HG03095 (cell line): ENCODE data around the gene SEH1L.
"Not testable (repeated sequence)": the region's sequence is repeated elsewhere in the genome, so short reads cannot be mapped to it uniquely, and the experiment has no call there.

Experiments used
- ATAC-seq: cut with Tn5 transposase; IDR thresholded peaks from one replicate; pipeline ENCODE4 v1.9.1; 2021; ENCODE audit warnings: moderate library complexity; ENCODE audit not compliant: unreplicated experiment

Gene SEH1L

DNA sequence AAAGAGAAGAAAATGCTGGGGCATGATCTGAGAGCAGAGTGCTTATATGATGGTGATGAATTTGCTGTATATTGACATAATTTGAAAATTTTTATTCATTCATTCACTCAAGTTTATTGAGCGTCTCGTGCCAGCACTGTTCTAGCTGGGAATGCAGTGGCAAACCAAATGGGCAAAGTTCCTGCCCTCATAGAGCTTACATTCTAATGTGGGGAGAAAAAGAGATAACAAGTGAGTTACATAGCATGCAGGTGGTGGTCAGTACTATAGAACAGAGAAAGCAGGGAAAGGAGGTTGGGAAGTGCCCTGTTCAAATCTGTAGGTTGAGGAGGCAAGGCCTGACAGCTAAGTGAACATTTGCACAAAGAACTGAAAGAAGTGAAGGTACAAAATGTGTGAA, 47.6 kb downstream of the SEH1L start:
- ATAC-seq = no peak

- ATAC-seq = no peak
Measured at GRCh38 chr18:12995952-12996477, 48.2 kb downstream of the SEH1L start.

- ATAC-seq = no peak
Measured at GRCh38 chr18:12996661-12997292, 49.0 kb downstream of the SEH1L start.

DNA sequence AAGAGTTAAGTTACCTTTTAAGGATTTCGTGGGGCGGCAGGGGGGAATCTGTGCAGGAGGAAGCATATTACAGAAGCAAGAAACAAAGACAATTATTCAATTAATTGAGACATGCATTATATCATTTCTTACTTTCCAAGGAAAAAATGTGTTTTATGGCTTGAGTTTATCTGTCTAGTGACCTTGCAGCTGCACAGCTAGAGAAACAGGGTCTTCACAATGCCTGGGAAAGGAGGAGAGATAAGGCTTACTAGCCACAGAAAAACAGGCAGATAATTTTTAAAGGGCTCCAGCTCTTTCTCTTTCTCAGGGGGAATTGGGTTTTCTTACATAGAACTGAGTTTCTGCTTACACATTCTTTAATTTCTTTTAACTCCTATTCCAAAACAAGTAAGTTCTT, 49.5 kb downstream of the SEH1L start:
- not testable (repeated sequence) for ATAC-seq

DNA sequence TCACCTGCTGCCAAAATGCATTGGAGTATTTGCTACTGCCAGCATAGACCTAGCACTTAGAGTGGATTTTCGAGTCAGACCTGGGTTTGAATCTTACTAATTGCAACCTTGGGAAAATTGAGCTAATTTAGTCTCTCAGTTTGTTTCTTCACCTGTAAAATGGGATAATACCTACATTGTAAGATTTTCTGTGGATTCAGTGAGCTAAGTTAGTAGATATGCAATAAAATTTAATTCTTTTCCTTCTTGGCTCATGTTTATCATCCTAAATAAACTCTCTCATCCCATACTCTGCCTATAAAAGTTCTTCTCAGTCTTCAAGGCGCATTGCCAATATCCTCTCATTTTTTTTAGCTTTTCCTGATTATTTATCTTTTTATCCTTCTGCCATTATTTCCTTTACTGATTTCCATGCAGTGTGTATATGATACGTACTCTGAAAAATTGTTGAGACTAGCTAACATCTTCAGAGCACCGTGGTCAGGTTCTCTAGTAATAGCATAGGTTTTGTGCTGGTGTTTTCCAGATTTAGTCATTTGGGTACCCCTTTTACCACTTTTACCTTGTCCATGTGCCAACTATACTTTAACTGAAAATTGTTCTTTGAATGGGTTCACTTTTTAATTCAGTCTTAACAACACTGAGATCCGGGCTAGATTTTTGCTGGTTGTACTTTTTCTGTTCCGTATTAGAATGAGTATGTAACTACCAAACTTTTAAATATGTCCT, 50.7 kb downstream of the SEH1L start:
- no peak for ATAC-seq

DNA sequence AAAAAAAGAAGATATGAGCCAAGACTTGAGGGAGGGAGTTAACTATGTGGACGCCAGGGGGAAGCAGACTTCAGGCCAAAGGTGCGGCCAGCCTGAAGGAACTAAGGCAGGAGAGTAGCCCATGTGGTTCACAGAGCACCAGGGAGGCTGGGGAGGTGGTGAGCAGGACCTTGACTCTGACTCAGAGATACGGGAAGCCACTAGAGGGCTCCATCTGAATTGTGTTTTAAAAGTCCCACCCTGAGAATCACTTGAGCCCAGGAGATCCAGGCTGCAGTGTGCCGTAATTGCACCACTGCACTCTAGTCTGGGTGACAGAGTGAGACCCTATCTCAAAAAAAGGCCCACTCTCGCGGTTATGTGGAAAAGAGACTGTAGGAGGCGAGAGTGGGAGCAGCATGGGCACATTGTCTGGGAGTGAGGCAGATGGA, 55.7 kb downstream of the SEH1L start:
- no peak for ATAC-seq

DNA sequence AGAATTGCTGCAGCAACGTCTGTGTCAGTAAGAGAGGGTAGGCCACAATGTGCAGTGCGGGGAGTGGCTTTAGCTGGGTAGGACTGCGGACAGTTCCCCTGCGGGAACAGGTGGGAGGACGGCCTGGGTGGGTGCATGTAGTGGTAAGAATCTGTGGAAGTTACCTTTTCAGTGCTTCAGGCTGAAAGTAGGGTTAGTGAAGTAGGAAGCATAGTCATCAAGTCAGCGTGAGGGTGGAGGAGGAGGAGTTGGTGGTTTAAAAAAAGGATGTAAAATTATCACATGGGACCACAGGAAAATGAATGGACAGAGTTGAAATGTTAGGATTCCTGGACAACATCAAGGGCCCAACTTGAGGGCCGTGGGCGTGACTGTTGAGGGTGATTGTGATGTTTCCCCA, 56.6 kb downstream of the SEH1L start:
- ATAC-seq = no peak

DNA sequence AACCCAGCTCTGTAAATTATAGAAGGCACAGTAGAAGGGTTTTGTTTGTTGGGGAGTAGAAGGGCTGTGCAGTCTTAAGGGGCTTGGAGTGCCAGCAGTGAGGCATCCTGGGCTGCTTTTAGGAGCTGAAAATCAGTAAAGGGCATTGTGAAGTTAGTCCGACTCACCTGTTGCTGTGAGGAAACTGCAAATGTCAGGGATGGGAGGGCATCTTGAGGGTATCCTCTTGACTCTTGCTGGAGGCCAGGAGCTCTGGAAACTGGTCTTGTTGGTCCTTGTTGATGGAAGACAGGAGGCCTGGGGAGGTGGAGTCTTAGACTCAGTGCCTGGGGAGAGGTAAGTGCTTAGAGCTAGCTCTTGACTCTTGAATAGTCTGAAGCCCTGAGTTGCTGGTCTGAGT, 57.5 kb downstream of the SEH1L start:
- ATAC-seq = no peak

DNA sequence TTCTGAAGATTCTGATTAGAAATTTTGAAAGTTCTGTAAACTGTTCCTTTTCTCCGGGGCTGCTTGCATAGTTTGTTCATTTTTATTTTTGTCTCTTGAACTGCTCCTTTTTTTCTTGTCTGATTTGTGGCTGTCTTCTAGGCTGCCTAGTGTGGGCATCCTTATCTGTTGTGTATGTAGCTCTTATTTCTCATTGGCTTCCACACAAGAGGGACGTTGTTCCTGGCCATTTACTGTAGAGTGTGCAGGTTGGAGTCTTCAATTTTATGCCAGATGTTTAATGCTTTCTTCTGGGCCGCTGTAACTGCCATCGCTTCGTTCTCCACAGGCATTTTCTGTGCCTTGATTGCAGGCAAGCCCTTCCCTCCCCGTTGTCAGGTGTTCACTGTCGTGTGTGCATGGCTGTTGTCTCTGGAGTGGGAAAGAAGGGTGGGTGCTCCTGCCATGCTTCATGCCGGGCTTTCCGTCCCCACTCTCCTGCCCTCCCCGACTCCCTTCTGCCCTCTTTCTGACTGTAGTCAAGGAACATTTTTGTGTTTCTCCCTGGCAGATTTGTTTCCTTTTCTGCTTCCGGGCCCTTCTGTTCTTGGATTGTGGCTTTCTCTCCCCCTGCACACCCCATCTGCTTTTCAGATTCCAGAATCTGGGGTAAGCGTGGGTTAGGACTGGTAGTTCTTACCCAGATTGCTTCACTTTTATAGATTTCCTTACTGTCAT, 58.9 kb downstream of the SEH1L start:
- ATAC-seq = no peak

GRCh38 chr18:13007248-13007560, 59.4 kb downstream of the SEH1L start:
- ATAC-seq = no peak

DNA sequence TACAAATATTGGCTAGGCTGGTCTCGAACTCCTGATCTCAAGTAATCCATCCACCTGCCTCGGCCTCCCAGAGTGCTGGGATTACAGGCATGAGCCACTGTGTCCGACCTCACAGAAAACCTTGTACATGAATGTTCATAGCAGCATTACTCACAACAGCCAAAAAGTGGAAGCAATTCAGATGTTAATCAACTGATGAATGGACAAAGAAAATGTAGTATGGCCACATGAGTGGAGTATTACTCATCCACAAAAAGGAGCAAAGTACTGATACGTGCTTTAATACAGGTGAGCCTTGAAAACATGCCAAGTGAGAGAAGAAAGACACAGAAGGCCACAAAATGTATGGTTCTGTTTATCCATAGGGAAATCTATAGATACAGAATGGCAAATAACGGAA, 63.9 kb downstream of the SEH1L start:
- no peak for ATAC-seq

GRCh38 chr18:13014232-13014631, 66.4 kb downstream of the SEH1L start:
- no peak for ATAC-seq

GRCh38 chr18:13014818-13015217, 67.0 kb downstream of the SEH1L start:
- no peak for ATAC-seq

DNA sequence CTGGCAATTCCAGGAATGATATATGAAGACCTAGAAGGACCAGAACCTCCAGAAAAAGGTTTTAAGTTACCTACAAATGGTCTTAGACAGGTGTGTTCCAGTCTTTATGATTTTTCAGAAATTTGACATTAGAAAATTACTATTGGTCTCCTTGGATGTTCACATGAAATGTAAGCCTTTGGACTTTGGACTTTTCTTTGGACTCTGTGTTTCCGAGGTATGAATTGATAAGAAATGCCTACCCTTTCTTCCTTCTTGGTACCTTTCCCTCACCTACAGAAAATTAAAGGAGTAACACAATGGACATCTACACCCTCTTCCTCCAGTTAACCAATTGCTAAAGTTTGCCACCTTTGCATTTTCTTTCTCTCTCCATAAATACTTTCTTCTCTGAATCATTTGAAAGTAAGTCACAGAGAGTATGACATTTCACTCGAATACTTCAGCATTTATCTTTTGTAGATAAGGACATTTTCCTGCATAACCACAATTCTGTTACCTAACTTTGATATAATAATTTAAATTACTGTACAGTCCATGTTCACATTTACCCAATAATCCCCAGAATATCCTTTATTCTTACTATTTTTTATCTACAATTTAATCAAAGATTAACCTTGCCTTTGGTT, 69.5 kb downstream of the SEH1L start:
- ATAC-seq = no peak

DNA sequence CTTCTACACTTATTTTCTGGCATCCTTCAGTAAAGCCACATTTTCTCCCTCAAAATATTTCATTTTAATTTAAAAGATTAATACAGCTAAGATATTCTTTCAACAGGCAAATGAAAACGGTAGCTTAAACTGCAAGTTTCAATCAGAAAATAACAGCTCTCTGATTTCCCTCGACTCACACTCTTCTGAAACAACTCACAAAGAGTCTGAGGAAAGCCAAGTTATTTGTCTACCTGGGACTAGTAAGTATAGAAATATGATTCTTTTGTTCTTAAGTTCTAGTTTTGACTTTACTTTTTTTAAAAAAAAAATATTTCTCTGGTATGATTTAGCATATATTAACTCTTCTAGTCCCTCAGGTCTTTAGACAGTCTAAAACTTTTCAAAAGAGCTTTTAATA, 70.6 kb downstream of the SEH1L start:
- ATAC-seq = no peak

DNA sequence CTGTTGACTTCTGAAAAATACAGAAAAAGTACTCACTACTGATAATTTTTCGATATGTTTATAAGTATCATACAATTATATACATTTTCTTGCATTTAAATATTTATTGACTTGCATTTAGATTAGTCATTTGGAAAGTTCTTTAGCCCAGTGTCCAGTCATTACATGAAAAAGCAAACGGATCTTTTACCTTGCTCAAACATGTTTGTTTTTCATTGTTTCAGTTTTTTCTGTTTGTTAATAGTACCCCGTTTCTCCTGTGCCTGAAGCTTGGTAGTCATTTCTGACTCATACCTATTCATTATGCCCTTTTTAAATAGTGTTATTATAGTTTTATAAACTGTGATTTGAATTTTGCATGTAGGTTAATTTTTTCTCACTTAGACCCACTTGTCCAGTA, 71.5 kb downstream of the SEH1L start:
- no peak for ATAC-seq

GRCh38 chr18:13022644-13023043, 74.8 kb downstream of the SEH1L start:
- no peak for ATAC-seq

DNA sequence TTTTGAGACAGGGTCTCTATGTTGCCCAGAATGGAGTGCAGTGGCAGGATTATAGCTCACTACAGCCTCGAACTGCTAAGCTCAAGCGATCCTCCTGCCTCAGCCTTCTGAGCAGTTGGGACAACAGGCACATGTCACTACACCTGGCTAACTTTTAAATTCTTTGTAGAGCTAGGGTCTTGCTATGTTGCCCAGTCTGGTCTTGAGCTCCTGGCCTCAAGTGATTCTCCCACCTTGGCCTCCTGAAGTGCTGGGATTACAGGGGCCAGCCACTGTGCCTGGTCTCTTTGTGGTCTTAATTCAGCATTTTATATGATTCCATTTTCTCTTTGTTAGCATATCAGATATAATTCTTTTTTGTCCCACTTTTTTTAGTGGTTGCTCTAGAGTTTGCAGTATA, 77.4 kb downstream of the SEH1L start:
- ATAC-seq = no peak

- no peak for ATAC-seq
Measured at GRCh38 chr18:13026583-13027270, 78.9 kb downstream of the SEH1L start.

- ATAC-seq = no peak
Measured at GRCh38 chr18:13028869-13029268, 81.1 kb downstream of the SEH1L start.

DNA sequence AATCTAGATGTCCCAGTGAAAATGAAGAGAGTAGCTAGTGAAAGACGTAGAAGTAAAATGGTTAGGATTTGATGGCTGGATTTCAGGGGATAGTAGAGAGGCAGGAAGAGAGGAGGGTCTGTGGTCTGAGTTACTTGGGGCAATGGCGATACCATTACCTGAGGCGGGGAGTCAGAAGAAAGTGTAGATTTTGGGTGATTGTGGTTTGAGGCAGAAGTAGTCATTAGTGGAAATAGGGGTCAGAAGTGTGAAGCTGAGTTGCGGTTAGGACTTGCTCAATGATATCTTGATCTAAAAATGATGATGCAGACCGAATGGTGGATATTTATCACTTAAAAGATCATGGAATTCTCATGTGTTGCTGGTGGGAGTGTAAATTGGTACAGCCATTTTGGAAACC, 84.4 kb downstream of the SEH1L start:
- ATAC-seq = no peak
